ENCODE measurements around the gene RHEBL1. TPM values are rescaled to one million over a fixed set of nuclear protein-coding genes. Genes with fewer than 3 reads are reported as not detected.
A peak's percentile ranks its signal among the peaks of the same experiment; 100 is the strongest.

RHEBL1 gene
- total RNA-seq, 1 experiment from 2014 or later, result 4.5 TPM

DNA sequence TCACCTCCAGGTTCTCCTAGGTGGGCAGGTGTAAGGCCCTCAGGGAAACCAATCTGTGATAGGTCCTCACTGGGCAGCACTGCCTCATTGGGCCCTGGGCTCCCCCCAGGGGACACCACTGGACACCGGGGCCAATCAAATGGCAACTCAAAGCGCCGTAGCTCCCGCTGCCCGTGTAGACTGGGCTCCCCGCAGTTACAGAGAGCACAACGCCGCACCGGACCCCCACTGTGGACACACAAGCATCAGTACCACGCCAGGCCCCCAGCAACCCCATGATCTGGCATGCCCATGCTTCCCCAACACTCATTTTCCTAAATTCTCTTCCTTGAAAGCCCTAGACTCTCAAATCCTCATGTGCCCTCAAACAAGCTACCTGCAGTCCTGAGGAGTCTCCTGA is 15.3 kb downstream of the RHEBL1 start:
- DNase-seq (ENCODE audit: low read depth), result no peak

DNA sequence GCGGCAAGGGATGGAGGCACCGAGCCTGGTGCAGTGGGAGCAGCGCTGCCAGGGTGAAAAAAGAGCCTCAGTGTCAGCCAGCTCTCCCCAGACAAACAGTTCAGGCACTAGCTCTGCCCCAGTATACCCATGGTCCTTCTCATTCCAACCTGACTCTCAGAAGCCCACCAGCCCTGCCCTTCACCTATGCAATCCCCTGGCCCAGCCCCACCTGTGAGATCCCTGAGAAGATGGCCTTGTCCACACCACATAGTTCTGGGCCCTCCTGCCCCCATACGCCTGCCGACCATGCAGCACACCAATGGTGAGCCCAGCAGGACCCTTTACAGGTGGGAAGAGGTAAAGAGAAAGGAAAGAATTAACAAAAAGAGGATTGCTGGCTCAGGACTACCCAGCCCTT is 15.7 kb downstream of the RHEBL1 start:
- DNase-seq (ENCODE audit: low read depth), result no peak

DNA sequence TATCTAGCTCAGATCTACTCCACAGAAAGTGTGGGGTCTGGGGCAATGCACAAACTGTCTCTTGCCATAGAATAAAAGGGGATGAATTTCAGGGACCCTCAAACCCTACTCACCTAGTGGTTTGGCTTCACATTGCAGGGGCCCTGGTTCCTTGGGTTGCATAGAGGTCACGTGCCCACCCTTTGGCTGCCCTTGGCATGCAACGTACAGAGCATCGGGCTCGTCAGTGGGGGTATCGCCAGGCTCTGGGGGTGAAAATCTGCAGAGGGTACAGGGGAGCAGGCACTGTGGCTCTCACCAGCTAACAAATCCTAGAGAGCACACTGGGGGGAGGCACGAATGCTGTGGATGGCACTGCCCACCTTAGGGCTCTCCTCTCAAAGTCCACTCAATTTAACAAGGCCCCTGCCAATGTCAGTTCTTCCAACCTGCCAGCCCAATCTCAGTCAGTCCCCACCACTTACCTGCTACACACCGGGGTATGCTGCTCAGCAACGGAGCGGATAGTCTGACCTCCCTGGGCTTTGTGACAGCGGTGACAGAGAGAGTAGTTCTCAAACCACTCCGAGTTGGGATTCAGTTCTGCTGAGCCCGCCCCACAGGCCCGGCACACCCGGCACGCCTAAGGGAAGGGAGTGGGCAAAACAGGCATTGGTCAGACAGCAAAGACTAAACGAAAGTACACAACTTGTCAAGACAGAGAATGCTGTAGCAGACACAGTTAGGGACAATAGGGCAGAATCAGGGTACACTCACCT is 17.1 kb downstream of the RHEBL1 start:
- DNase-seq (ENCODE audit: low read depth), result no peak

DNA sequence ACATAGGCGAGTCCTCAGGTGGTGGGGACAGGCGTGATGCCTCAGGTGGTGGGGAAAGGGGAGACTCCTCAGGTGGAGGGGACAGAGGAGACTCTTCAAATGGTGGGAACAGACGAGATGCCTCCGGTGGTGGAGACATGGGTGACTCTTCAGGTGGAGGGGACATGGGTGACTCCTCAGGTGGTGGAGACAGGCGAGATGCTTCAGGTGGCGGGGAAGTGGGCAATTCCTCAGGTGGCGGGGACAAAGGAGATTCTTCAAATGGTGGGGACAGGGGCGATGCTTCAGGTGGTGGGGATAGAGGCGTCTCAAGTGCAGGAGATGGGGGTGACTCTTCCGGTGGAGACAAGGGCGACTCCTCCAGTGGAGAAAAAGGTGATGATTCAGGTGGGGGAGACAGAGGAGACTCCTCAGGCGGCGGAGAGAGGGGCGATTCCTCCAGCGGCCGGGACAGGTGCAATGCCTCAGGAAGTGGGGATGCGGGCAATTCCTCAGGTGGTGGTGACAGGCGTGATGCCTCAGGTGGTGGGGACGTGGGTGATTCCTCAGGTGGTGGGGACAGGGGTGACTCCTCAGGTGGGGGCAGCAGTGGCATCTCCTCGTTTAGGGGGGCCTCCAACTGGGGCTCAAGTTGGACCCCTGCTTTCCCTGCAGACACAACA is 17.9 kb downstream of the RHEBL1 start:
- no peak for DNase-seq (ENCODE audit: low read depth)

DNA sequence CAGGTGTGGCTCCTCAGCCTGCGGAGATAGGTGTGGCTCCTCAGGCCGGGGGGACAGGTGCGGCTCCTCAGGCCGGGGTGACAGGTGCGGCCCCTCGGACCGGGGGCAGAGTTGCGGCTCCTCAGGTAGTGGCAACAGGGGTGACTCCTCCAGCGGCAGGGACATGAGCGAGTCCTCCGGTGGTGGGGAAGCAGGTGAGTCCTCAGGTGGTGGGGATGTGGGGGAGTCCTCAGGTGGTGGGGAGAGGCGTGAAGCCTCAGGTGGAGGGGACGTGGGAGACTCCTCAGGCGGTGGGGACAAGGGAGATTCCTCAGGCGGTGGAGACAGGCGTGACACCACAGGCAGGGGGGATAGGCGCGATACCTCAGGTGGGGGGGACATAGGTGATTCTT is 18.4 kb downstream of the RHEBL1 start:
- DNase-seq (ENCODE audit: low read depth), result no peak

DNA sequence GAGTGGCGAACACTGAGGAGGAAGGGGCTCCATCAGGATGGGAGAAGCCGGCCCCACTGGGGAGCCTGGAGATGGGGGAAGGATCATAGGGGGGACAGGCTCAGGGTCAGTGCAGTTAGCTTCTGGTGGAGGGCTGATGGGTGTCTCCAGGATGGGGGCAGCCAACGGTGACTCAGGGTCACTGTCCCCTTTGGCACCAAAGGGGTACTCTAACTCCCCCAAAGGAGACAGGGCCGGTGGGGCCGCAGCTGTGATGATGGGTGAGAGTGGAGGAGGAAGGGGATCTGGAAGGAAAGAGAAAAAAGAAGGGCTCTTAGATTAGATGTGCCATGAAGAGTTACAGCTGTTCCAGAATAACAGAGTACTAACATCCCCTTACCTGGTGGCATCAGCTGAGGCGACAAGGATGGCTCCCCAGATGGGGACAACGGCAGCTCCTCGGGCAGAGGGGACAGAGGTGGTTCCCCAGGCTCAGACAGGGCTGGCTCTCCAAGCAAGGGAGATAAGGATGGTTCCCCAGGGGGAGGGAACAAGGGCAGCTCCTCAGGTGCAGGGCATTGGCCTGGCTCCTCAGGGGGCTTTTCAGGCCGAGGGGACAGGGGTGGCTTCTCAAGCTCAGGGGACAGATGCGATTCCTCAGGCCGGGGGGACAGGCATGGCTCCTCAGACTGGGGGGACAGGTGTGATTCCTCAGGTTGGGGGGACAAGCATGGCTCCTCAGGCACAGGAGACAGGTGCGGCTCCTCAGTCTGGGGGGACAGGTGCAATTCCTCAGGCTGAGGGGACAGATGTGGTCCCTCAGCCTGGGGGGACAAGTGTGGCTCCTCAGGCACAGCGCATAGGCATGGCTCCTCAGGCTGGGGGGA is 19.0 kb downstream of the RHEBL1 start:
- no peak for DNase-seq (ENCODE audit: low read depth)

DNA sequence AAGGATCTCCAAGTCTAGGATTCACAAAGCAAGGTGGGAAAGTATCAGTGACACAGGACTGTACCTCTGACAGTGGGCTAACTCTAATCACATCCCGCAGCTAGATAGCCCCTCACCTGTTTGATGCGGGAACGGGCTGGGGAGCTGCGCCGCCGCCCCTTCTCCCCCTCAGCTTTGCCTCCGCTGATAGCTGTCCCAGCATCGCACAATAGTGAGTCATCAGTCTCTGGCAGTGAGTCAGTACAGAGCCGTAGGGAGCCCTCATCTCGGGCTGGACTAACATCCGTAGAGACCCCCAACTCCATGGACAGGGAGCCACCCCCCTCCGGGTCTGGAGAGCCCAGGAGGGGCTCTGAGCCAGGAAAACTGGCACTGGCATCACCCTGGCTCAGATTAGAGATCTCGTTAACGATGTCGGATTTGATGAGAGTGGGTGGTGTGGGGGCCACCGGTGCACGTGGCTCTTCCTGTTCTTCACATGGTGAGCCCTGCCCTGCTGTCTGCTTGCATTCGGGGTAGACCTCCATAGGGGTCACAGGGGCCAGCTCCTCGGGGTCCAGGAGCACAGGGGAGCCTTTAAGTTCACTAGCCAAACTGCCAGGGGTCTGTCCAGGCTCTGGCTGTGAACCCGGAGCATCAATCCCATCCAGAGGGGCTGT is 20.1 kb downstream of the RHEBL1 start:
- DNase-seq (ENCODE audit: low read depth), result peak; percentile 44

DNA sequence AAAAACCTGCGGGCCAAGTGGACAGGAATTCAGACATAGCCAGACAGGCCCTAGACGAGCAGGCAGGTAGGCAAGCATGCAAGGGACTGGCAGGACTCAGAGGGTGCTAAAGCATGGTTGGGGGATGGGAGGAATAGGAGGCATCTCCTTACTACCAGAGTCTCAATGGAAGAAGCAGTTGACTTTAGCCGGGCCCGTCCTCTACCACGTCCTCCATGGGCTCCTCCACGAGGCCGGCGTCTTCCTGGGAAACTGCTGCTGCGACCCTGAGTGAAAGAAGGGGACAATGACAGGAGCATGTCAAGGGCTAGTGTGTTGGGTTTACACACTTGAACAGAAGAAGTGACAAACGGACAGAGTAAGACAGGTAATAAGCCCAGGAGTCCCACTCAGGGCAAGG is 20.8 kb downstream of the RHEBL1 start:
- no peak for DNase-seq (ENCODE audit: low read depth)

DNA sequence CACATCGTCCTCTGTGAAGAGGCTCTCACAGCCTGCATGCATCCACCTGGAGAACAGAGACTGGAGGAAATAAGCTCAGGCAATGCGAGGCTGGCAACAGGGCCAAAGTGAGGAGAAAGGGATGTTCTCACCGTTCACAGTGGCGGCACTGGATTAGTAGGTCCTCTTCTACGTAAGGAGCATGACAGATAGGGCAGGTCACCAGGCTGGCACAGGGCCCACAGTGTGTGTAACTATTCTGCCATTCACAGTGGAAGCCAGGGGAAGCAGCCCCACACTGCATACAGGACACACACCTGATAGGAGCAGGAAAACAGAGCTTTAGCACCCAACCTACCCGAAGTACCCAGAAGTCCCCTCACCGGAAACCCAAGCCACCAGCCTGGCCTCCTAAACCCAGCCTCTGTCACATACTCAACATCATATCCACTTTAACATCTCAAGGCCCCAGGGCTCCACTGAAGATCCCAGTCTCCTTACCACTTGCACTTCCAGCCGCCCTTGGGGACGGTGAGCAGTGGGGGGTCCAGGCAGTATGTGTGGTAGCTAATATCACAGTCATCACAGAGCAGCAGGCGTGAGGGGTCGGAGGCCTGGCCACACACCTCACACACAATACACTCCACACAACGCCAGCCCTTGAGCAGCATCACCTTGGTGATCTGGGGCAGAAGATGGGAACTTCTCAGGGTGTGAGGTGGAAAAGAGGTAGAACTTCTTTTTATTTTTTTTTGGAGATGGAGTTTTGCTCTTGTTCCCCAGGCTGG is 23.5 kb downstream of the RHEBL1 start:
- no peak for DNase-seq (ENCODE audit: low read depth)

DNA sequence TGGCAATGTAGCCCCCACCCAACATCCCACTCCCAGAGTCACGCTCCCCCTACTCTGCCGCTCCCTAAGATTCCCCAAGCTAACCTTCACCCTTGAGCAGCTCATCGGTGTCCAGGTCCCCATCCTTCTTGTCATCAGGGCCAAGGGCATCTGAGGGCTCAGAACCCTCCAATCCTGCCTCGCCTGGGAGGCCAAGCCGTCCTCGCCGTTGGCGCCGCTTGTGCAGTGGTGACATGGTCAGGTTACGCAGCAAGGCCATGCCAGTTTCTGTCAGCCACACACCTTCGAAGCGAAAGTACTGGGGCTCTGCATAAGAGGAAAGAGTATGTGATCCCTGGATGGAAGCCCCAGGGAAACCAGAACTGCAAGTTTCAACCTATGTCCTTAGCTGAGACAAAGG is 25.1 kb downstream of the RHEBL1 start:
- DNase-seq (ENCODE audit: low read depth), result no peak

DNA sequence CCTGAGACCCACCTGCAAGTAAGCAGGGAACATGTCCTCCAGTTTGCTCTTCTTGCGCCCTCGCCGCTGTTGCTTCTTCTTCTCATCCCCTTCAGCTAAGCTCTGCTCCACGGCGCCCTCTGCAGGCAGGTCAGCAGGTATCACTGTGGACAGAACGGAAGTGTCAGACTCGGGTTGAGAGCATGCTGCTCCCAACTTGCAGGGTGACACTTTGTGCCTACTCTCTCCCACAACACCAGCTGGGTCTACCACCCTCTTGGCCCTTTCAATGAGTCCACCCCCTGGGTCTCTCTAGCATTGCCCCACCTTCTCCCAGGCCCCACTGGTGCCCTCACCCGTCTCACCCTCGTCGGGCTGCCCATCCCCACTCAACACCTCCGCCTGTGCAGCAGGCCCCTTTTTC is 25.9 kb downstream of the RHEBL1 start:
- peak; percentile 27 for DNase-seq (ENCODE audit: low read depth)

DNA sequence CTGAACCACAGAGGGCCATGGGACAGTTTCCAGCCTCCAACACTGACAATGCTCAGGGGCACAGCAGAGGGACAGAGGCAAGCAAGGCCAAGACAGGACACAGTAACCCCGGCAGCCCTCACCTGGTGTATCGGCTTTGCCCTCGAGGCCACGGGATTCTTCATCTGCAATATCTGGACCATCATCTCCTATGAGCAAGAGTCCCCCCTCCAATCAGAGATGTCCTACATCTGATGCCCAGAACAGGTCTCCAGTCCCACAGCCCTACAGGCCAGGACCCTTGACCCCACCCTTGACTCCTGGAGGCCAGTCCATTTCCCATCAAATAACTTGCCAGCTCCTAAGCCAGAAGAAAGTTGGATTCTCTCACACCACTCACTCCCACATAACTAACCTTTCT is 26.5 kb downstream of the RHEBL1 start:
- DNase-seq (ENCODE audit: low read depth), result no peak

DNA sequence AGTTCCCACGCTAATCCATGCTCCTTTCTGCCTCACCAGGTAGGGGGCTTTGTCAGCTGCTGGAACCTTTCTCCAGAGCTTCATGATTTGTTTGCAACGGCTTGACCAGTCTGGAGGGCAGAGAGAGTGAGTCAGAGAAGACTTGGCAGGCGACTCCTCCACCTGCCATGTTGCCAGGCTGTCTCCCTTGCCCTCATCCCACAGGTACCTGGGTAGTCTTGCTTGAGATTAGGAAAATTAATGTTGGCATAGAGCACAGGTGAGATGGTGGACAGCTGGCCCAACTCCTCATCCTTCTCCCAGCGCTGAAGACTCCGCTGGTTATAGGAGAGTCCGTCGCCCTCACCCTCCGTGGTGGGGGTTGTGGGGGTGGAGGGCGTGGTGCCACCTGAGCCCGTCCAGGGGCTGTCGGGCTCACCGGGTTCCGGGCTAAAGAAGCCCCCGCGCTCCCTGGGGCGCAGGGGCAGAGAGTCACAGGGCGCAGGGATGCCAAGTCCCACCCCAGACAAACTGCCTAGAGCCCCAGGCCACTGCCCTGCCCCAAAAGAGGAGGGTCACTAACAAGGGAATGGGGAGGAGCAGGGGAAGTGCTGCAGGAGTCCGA is 27.8 kb downstream of the RHEBL1 start:
- peak; percentile 46 for DNase-seq (ENCODE audit: low read depth)

DNA sequence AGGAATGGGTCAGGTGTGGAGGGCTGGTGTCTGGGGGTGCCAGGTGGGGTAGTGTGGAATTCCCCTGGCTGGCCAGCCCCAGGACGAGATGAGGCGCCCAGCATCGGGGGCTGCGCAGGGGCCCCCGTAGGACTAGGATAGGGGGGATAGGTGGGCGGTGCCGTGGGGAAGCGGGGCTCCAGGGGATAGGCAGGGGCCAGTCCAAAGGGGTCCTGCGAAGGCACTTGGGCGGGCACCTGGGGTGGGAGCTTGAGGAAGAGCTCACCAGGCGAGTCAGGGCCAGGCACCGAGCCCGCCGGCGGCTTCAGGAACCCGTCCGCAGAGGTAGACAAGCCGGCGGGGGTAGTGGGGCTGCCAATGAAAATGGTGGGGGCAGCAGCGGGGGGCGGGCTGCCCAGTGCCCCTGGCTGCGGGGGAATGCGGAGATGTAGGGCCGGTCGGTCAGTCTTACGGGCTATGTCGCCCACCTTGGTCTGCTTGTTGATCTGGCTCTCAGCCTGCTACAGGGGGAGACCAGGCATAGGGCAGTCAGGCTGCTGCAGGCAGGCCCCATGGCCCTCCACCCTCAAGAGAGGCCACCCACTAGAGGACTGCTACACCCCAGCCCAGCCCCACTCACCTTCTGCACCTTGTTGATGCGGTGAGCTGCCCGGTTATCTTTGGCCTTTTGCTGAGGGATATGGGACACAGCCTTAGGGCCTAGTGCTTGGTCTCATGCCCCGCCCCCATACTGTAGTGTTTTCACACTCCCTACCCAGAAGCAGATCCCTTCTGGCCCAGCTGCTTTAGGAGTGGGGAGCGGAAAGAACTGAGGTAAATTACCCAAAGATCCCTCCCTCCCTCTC is 28.5 kb downstream of the RHEBL1 start:
- no peak for DNase-seq (ENCODE audit: low read depth)

DNA sequence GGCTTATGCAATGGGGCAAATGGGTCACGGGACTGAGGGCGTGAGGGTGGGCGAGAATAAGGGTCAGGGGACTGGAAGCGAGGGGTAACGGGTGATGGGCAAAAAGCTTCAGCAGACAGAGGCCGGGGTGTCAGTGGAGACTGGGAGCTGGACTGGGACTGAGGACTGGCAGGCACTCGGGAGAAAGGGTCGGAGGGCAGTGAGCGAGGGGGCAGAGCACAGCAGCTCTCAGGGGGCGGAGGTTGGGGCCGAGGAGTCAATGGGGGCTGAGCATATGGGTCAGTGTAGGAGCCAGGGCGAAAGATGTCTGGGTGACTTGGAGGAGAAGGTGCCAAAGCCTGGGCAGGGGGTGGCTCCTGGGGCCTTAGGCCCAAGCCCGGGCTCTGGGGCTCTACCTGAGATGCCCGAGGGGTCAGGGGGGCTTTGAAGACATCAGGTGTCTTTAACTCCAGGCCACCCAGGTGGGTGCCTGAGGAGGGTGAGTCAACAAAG is 29.4 kb downstream of the RHEBL1 start:
- DNase-seq (ENCODE audit: low read depth), result no peak

DNA sequence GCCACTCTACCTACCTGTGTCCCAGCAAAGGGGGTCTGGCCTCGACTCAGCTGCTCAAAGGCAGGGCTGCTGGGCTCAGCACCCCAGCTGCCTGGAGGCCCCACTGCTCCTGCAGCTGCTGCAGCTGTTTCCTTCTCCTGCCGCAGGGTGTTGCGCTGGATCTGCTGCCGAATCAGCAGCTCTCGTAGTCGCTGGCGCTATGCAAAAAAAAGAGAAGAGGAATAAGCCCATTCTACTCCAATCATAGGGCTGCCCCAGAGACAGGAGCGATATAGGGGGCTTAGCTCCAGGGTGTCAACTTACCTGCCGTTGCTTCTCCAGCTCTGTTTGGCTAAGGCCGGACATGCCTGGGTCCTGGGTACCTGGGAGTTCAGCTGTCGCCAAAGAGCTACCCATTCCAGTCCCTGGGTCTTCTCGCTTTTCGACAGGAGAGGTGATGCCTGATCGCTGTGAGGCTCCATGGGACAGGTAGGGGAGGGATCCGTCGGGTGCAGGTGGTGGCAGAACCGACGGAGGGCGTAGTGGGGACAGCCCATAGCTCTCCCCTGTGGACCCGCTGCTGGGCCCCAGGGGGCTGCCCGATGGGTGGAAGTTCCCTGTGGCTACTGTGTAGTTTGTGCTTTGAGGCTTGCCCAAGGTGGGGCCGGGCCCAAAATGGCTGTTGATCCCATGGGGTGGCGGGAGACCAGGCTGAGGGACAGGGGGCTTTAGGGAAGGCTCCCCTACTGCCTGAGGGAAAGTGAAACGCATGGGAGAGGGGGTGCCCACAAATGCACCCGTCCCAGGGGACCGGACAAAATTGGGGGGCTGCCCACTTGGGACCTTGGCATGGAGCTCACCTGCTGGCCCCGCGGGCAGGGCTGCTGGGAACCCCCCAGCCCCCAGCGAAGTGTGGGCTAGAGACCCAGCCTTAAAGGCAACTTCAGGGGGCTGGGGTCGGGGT is 30.1 kb downstream of the RHEBL1 start:
- DNase-seq (ENCODE audit: low read depth), result no peak

DNA sequence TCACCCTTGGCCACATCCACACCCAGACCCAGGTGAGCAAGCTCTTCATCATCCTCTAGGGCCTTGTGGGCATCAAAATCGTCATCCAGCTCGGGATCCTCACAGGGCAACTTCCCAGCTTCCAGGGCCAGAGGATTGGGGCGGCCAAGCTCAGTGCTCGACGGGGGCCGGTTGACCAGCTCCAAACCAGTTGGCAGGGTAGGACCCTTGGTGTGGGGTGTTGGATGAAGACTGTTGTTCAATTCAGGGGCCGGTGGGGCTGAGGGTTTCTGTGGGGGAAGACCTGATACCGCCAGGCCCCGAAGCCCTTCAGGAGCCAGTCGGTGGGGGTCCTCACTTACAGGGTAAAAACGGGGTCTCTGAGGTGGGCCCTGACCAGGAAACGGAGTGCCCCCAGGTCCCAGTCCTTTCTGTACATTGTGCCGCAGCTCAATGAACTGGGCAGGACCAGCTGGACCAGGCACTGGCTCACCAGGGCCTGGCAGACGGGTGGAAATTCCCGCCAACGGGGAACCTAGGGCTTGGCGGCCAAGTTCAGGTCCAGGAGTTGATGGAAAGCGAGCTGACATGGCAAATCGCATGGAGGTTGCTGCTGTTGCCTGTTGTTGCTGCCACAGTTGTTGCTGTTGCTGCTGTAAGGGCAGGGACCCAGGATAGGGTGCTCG is 31.4 kb downstream of the RHEBL1 start:
- DNase-seq (ENCODE audit: low read depth), result no peak

DNA sequence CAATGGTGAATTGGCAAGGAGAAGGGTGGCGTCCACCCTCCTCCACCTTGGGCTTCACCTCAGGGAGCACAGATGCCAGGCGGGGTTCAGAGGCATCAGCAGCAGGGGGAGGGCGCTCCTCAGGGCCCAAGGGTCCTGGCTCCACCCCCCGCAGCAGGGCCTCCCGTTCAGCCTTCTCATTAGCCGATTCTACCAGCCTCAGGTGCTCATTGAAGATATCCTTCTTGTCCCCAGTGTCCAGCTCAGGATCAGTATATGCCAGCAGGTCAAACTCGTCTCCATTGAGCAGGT is 31.9 kb downstream of the RHEBL1 start:
- DNase-seq (ENCODE audit: low read depth), result no peak
